Medulla oblongata (tissue), 1 donor: Measurements from ENCODE around the gene EIF1B.

Experiments used
- DNase-seq: peaks from one replicate; pipeline ENCODE4 v3.0.0-alpha.2; 2015; ENCODE audit errors: extremely low spot score

Gene EIF1B

GRCh38 chr3:40308725-40309417 lies 636 bp upstream of the EIF1B start:
- no peak for DNase-seq

- peak; percentile 50 for DNase-seq
These were observed 603 bp downstream of the EIF1B start for GRCh38 chr3:40309925-40310695.

- DNase-seq, result no peak
These were observed 1.2 kb downstream of the EIF1B start for GRCh38 chr3:40310705-40311104.

GRCh38 chr3:40312661-40313226 lies 3.2 kb downstream of the EIF1B start:
- no peak for DNase-seq

- no peak for DNase-seq
These were observed 4.7 kb downstream of the EIF1B start for GRCh38 chr3:40313975-40314860.

GRCh38 chr3:40317061-40317855 lies 7.8 kb downstream of the EIF1B start:
- peak; percentile 86 for DNase-seq

- no peak for DNase-seq
These were observed 12.3 kb downstream of the EIF1B start for GRCh38 chr3:40321818-40322217.

GRCh38 chr3:40323946-40324345 lies 14.4 kb downstream of the EIF1B start:
- DNase-seq, result no peak

GRCh38 chr3:40324621-40325020 lies 15.1 kb downstream of the EIF1B start:
- no peak for DNase-seq

GRCh38 chr3:40325465-40325864 lies 16.0 kb downstream of the EIF1B start:
- no peak for DNase-seq

- DNase-seq, result no peak
These were observed 18.9 kb downstream of the EIF1B start for GRCh38 chr3:40328374-40328773.

- no peak for DNase-seq
These were observed 19.6 kb downstream of the EIF1B start for GRCh38 chr3:40329071-40329470.

- DNase-seq, result no peak
These were observed 23.2 kb downstream of the EIF1B start for GRCh38 chr3:40332684-40333083.

GRCh38 chr3:40333416-40333815 lies 23.9 kb downstream of the EIF1B start:
- DNase-seq, result no peak

GRCh38 chr3:40333852-40334251 lies 24.3 kb downstream of the EIF1B start:
- no peak for DNase-seq

GRCh38 chr3:40336101-40336500 lies 26.6 kb downstream of the EIF1B start:
- DNase-seq, result no peak

- DNase-seq, result no peak
These were observed 27.1 kb downstream of the EIF1B start for GRCh38 chr3:40336511-40337135.

GRCh38 chr3:40337136-40338108 lies 27.9 kb downstream of the EIF1B start:
- DNase-seq, result no peak

GRCh38 chr3:40339871-40340270 lies 30.4 kb downstream of the EIF1B start:
- no peak for DNase-seq
